Coronary artery (tissue), 2 donors: ENCODE measurements around the gene DPF3.

Source experiments
- DNase-seq: peaks from one replicate; pipeline ENCODE4 v3.0.0-alpha.2; 2017; ENCODE audit warnings: low spot score
- H3K27ac ChIP-seq, 2 donors: fragments of 200-600 bp; sonication (generic); one replicate each; pipeline ENCODE4 v1.5.1; 2016 to 2019
- H3K4me3 ChIP-seq: fragments of 200-600 bp; sonication (generic); 2 replicates; pipeline ENCODE4 v1.5.1; 2016; ENCODE audit warnings: mild to moderate bottlenecking, moderate library complexity
- TF ChIP-seq, protein P1 (sequence below): fragments of 200-600 bp; sonication (generic); IDR thresholded peaks from one replicate; pipeline ENCODE4 v1.5.1; 2019; ENCODE audit warnings: antibody characterized with exemption

The DPF3 gene

DNA sequence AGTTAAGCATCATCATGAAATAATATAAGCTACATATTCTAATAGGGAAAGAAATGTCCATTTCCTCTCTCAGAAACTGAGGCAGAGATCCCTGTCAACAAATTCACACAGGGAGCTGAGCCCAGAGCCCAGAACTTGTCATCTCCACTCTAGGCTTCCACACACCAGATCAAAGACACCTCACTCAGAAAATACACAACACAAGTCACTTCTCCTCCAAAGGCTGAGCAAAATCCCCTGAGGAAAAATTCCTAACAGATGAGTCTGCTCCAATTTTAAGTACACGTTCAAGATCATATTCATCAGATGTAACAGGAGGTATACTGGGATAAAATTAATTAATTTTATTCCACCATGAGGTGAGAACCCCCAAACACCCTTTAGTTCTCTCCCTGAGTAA, 227.3 kb downstream of the DPF3 start:
- Histone ChIP-seq H3K27ac (no peak overlapping the region), H3K4me3 (no peak overlapping the region)
- DNase-seq = no peak
- TF ChIP-seq, protein P1, sequence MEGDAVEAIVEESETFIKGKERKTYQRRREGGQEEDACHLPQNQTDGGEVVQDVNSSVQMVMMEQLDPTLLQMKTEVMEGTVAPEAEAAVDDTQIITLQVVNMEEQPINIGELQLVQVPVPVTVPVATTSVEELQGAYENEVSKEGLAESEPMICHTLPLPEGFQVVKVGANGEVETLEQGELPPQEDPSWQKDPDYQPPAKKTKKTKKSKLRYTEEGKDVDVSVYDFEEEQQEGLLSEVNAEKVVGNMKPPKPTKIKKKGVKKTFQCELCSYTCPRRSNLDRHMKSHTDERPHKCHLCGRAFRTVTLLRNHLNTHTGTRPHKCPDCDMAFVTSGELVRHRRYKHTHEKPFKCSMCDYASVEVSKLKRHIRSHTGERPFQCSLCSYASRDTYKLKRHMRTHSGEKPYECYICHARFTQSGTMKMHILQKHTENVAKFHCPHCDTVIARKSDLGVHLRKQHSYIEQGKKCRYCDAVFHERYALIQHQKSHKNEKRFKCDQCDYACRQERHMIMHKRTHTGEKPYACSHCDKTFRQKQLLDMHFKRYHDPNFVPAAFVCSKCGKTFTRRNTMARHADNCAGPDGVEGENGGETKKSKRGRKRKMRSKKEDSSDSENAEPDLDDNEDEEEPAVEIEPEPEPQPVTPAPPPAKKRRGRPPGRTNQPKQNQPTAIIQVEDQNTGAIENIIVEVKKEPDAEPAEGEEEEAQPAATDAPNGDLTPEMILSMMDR = no peak

DNA sequence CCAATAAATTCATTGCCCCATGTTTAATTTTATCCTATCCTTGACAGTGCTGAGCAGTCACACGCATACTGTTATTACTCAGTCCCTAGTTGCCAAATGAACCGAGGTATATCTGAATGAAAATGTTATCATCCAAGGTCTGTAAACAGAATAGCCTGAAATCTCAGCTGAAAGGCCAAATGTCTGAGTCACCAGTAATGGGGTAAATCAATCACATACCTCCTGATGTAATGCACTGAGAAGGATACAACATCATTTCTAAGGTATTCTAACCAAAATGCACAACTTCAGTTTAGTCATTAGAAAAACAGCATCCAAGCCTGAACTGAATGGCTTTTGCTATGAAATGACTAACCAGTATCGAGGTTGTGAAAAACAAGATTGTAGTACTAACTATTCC, 228.6 kb downstream of the DPF3 start:
- DNase-seq = no peak
- no peak overlapping the region for H3K27ac ChIP-seq
- TF ChIP-seq, protein P1 = no peak
- H3K4me3 ChIP-seq = no peak overlapping the region

DNA sequence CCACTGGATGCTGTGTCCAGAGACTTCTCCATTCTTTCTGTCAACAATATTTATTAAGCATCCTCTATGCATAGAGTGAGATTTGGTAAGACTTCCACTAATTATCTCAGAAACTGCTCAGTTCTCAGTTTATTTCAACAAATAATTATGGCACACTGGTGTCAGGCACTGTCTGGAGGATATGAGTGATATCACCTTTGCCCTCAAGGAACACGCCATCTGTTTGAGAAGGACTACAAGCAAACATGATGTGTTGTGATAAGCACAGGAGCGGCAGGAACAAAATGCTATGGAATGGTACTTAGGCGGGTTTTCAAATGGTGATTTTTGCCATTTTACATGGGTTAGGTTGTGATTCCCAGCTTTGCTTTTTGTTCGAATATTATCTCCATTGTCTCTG, 229.2 kb downstream of the DPF3 start:
- no peak for DNase-seq
- H3K4me3 ChIP-seq = no peak overlapping the region
- TF ChIP-seq, protein P1 = no peak
- no peak overlapping the region for H3K27ac ChIP-seq

DNA sequence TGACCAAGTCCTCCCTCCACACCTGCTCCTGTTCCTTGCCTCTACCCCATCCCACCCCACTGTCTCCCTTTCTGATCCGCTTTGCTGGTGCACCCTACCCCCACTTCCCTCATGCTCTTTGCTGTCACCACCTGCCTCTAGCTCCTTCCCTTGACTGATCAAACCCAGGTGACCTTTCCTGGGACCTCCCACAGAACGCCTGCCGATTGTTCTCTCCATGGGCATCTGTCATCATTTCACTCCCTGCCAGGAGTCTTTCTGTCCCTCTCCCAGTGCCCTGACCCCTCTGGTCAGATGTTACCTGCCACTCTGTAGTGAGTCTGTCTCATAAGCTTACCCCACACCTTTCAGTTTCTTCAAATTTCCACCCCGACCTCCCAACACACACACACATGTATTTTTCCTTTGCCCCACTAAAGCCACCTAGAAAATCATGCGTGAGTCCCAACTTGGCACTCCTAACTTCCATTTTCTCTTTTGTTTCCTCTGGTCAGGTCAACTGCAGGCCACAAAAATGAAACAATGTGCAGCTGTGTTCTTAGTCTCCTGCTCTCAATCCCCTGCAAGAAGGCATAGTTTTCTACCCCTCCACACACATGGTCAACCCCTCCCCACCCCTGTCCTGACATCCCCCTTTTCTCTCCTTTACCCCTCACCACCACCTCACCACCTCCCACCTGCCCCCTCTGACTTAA, 229.8 kb downstream of the DPF3 start:
- no peak overlapping the region for H3K4me3 ChIP-seq
- TF ChIP-seq, protein P1 = no peak
- no peak overlapping the region for H3K27ac ChIP-seq
- no peak for DNase-seq

DNA sequence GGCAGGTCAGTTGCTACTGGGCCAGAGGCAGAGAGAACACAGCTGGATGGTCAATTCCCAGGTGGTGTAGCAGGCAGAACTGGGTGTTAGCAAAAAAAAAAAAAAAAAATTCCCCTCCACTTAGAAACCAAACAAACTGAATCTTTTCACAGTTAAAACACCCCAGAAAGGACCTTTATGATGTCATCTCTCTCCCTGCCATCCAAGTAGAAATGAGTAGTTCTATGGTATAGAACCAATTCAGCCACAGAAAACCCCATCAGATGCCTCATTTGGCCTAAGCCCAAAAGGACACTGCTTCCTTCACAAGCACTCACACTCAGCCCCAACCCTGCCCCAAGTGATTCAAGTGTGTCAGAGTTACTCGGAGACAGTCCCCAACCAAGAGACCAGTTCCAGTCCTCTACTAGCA, 230.8 kb downstream of the DPF3 start:
- no peak overlapping the region for H3K27ac ChIP-seq
- H3K4me3 ChIP-seq = no peak overlapping the region
- DNase-seq = no peak
- TF ChIP-seq, protein P1 = no peak

DNA sequence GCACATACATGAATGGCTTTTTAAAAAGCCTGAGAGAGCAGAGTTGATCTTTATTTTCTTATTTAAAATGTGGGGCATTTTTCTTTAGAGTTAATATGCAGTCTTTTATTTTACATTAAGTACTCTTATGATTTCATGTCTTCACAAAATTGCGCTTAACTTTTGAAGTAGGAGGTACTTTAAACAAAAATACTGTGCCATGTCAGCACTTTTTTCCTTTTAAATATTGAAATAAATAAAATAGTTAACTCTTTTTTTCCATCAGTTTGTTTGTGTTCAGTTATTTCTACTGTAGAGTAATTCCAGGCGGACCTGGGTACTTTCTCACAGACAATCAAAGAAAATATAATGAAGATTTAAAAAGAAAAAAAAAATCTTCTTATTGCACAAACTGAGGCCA, 231.7 kb downstream of the DPF3 start:
- no peak overlapping the region for H3K27ac ChIP-seq
- TF ChIP-seq, protein P1 = no peak
- no peak for DNase-seq
- no peak overlapping the region for H3K4me3 ChIP-seq

DNA sequence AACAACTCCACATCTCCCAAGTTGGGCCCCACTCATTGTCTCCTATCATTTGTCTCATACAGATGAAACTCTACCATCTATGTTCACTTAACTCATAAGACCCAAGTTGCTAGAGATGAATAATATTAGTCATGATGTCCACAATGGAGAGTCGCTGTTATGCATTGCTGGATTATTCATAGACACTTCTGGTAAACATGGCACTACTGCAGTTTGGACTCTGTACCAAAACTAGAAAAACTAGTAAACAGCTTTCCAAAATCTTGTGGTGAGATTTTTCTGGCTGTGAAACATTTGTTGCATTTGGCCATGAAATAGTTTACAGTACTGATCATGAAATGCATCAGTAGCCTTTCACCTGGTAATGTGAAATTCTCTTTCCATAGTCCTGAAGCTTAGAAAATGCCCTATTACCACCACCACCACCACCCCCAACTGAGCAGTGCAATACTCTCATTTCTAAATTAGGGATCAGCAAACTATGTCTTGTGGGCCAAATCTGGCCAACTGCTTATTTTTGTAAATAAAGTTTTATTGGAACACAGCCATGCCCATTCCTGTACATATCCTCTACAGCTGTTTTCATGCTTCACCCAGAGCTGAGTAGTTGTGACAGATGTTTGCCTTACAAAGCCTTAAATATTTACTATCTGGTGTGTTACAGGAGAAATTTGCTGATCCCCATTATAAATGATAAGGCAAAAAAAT, 236.5 kb downstream of the DPF3 start:
- DNase-seq = no peak
- TF ChIP-seq, protein P1 = no peak
- no peak overlapping the region for H3K4me3 ChIP-seq
- no peak overlapping the region for H3K27ac ChIP-seq
